K562 (cell line): ENCODE measurements around the gene SMNDC1. TPM values are rescaled to one million over a fixed set of nuclear protein-coding genes. Genes with fewer than 3 reads are reported as not detected.

Source experiments
- ARID1B ChIP-seq: fragments of 450-650 bp; IDR thresholded peaks from 2 replicates; pipeline ENCODE4 v1.6.1; 2016; ENCODE audit warnings: antibody characterized with exemption, mild to moderate bottlenecking, inconsistent platforms
- CBFA2T2 ChIP-seq: fragments of 450-650 bp; conservative IDR thresholded peaks from 2 replicates; pipeline ENCODE4 v1.6.1; 2017; ENCODE audit warnings: mild to moderate bottlenecking
- CBFA2T3 ChIP-seq: fragments of 450-650 bp; IDR thresholded peaks from 2 replicates; pipeline ENCODE4 v1.6.1; 2017
- FOXA3 ChIP-seq, 2 experiments: fragments of 450-650 bp in 1 of 2; sonication (generic) in 1 of 2; formaldehyde crosslinking; IDR thresholded peaks in 1 of 2; conservative IDR thresholded peaks in 1 of 2; 2 replicates each; pipeline versions ENCODE4 v1.4.0 to v1.8.0; 2020 to 2022; ENCODE audit warnings: mild to moderate bottlenecking in 2 of 2, missing genetic modification reagents in 1 of 2
- HNRNPUL1 ChIP-seq: fragments of 200-400 bp; formaldehyde crosslinking; IDR thresholded peaks from 2 replicates; pipeline ENCODE4 v1.6.1; 2017; ENCODE audit warnings: low read length
- LCOR ChIP-seq: sonication (generic); formaldehyde crosslinking; IDR thresholded peaks from 2 replicates; pipeline ENCODE4 v1.8.0; 2022; ENCODE audit warnings: mild to moderate bottlenecking, missing genetic modification reagents
- MAFG ChIP-seq: fragments of 450-650 bp; conservative IDR thresholded peaks from 2 replicates; pipeline ENCODE4 v1.6.1; 2016; ENCODE audit warnings: missing genetic modification characterization, missing compliant biosample characterization
- RB1 ChIP-seq: fragments of 450-650 bp; IDR thresholded peaks from 2 replicates; pipeline ENCODE4 v1.6.1; 2017; ENCODE audit warnings: low read depth, mild to moderate bottlenecking
- TCF3 ChIP-seq: sonication (generic); formaldehyde crosslinking; IDR thresholded peaks from 2 replicates; pipeline ENCODE4 v1.4.0; 2020; ENCODE audit warnings: mild to moderate bottlenecking, missing genetic modification reagents
- U2AF2 ChIP-seq: fragments of 200-400 bp; formaldehyde crosslinking; optimal IDR thresholded peaks from 2 replicates; pipeline ENCODE3; 2017; ENCODE audit warnings: low read depth, mild to moderate bottlenecking, low read length
- ZFP36 ChIP-seq: fragments of 150-350 bp; IDR thresholded peaks from 2 replicates; pipeline ENCODE4 v1.6.1; 2018; ENCODE audit warnings: low read length, low read depth; ENCODE audit not compliant: partially characterized antibody
- ZNF324 ChIP-seq: fragments of 250-450 bp; sonication (Bioruptor Pico); IDR thresholded peaks from 2 replicates; pipeline ENCODE4 v1.4.0; 2020; ENCODE audit warnings: mild to moderate bottlenecking
- ZNF561 ChIP-seq: fragments of 450-650 bp; formaldehyde crosslinking; conservative IDR thresholded peaks from 2 replicates; pipeline ENCODE4 v1.4.0; 2020; ENCODE audit warnings: mild to moderate bottlenecking, moderate library complexity
- ZNF589 ChIP-seq: fragments of 200-800 bp; sonication (Bioruptor generic); IDR thresholded peaks from 2 replicates; pipeline ENCODE4 v1.6.1; 2016; ENCODE audit warnings: low read depth, missing genetic modification characterization, missing compliant biosample characterization
- ZSCAN32 ChIP-seq: fragments of 450-650 bp; formaldehyde crosslinking; IDR thresholded peaks from 2 replicates; pipeline ENCODE4 v1.4.0; 2020; ENCODE audit warnings: mild to moderate bottlenecking, moderate library complexity
- polyA plus RNA-seq, 8 experiments: library from polyadenylated mRNA; depleted of rRNA in 4 of 8; stranded (reverse) in 5 of 8; unstranded in 3 of 8; fragments of >200 nt; fragmentation: Nextera tagmentation in 2 of 8; fragmentation: Illumina TruSeq in 1 of 8; extraction: Ambion mirVana in 2 of 8; extraction: Trizol in 1 of 8; gene quantifications; 2 replicates each; pipeline versions ENCODE4 v1.2.1 to v1.2.3, GENCODE V29; 2011 to 2014; ENCODE audit warnings: inconsistent platforms in 1 of 8, missing spikeins in 1 of 8
- total RNA-seq, 7 experiments: library from RNA; depleted of rRNA in 6 of 7; stranded (reverse); fragments of >200 nt in 6 of 7; fragmentation: Illumina TruSeq in 2 of 7; extraction: Trizol in 2 of 7; gene quantifications; 2 replicates each; pipeline versions ENCODE4 v1.2.1 to v1.2.3, GENCODE V29; 2011 to 2021; ENCODE audit warnings: low replicate concordance in 1 of 7
- TF ChIP-seq, protein P1 (sequence below): fragments of 250-450 bp; sonication (Bioruptor Pico); IDR thresholded peaks from 2 replicates; pipeline ENCODE4 v1.8.0; 2021; ENCODE audit warnings: moderate library complexity, mild to moderate bottlenecking, inconsistent platforms
- TF ChIP-seq, protein P2 (sequence below): fragments of 450-650 bp; conservative IDR thresholded peaks from 2 replicates; pipeline ENCODE4 v1.6.1; 2016; ENCODE audit warnings: missing genetic modification characterization, low read depth, mild to moderate bottlenecking, control low read depth, missing compliant biosample characterization
- TF ChIP-seq, protein P3 (sequence below), 2 experiments: IDR thresholded peaks in 1 of 2; conservative IDR thresholded peaks in 1 of 2; 2 replicates each; pipeline ENCODE4 v1.6.1; 2016; ENCODE audit warnings: low read depth in 2 of 2, mild to moderate bottlenecking in 1 of 2, missing compliant biosample characterization in 1 of 2, missing genetic modification characterization in 1 of 2, moderate library complexity in 1 of 2
- TF ChIP-seq, protein P4 (sequence below): fragments of 150-350 bp; conservative IDR thresholded peaks from 2 replicates; pipeline ENCODE4 v1.6.1; 2014; ENCODE audit warnings: low read length

The SMNDC1 gene
- total and polyA plus RNA-seq, 9 of the 15 experiments (the other 6 are each of a cell fraction or from before 2014, with no cell fraction given) = 6.8 to 35.8 (median 12.3) TPM

DNA sequence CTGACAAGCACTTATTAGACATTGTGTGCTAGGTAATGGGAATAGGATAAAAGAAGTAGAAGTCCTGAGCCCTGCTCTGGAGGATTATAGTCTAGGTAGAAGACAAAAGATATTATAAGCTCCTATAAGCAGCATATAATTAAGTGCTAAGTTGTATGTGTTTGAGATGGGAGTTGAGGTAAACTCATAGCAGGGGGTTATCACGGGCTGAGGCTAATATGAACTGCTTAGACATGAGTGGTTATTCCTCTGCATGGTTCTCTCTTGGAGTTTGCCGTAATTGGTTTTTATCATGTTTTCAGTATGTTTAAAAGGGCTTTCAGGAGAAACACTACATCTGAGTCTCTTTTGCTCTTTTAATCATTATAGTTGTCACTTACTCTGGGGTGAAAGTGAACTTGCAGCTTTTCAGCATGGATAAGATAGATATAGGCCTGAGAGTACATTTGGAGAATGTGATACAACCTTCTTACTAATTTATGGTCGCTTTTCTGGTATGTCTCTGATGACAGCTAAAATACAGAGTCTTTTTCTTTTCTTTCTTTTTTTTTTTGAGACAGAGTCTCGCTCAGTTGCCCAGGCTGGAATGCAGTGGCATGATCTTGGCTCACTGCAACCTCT lies 39.0 kb downstream of the SMNDC1 start (continued):
- TF ChIP-seq, protein P1, sequence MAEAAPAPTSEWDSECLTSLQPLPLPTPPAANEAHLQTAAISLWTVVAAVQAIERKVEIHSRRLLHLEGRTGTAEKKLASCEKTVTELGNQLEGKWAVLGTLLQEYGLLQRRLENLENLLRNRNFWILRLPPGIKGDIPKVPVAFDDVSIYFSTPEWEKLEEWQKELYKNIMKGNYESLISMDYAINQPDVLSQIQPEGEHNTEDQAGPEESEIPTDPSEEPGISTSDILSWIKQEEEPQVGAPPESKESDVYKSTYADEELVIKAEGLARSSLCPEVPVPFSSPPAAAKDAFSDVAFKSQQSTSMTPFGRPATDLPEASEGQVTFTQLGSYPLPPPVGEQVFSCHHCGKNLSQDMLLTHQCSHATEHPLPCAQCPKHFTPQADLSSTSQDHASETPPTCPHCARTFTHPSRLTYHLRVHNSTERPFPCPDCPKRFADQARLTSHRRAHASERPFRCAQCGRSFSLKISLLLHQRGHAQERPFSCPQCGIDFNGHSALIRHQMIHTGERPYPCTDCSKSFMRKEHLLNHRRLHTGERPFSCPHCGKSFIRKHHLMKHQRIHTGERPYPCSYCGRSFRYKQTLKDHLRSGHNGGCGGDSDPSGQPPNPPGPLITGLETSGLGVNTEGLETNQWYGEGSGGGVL (CRISPR knock-in tag) = no peak
- no peak for TF ChIP-seq ZFP36
- no peak for TF ChIP-seq ZSCAN32 (CRISPR knock-in tag)
- no peak for TF ChIP-seq FOXA3 (CRISPR knock-in tag; conservative IDR thresholded peaks at IDR 0.05 in 1 of 2, IDR thresholded peaks at IDR 0.05 in 1 of 2)
- TF ChIP-seq ZNF561 (CRISPR knock-in tag) = no peak
- TF ChIP-seq, protein P2, sequence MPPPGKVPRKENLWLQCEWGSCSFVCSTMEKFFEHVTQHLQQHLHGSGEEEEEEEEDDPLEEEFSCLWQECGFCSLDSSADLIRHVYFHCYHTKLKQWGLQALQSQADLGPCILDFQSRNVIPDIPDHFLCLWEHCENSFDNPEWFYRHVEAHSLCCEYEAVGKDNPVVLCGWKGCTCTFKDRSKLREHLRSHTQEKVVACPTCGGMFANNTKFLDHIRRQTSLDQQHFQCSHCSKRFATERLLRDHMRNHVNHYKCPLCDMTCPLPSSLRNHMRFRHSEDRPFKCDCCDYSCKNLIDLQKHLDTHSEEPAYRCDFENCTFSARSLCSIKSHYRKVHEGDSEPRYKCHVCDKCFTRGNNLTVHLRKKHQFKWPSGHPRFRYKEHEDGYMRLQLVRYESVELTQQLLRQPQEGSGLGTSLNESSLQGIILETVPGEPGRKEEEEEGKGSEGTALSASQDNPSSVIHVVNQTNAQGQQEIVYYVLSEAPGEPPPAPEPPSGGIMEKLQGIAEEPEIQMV (tag) = no peak
- TF ChIP-seq RB1 = no peak
- TF ChIP-seq ZNF324 (CRISPR knock-in tag) = no peak
- TF ChIP-seq, protein P3, sequence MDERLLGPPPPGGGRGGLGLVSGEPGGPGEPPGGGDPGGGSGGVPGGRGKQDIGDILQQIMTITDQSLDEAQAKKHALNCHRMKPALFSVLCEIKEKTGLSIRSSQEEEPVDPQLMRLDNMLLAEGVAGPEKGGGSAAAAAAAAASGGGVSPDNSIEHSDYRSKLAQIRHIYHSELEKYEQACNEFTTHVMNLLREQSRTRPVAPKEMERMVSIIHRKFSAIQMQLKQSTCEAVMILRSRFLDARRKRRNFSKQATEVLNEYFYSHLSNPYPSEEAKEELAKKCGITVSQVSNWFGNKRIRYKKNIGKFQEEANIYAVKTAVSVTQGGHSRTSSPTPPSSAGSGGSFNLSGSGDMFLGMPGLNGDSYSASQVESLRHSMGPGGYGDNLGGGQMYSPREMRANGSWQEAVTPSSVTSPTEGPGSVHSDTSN (CRISPR knock-in tag; IDR thresholded peaks at IDR 0.05; ENCODE audit: low read depth) = no peak
- TF ChIP-seq, protein P3 (tag; conservative IDR thresholded peaks at IDR 0.05; ENCODE audit: low read depth) = 0 out of 2 replicates have a peak, but pooled peaks have one; percentile 23
- TF ChIP-seq, protein P4, sequence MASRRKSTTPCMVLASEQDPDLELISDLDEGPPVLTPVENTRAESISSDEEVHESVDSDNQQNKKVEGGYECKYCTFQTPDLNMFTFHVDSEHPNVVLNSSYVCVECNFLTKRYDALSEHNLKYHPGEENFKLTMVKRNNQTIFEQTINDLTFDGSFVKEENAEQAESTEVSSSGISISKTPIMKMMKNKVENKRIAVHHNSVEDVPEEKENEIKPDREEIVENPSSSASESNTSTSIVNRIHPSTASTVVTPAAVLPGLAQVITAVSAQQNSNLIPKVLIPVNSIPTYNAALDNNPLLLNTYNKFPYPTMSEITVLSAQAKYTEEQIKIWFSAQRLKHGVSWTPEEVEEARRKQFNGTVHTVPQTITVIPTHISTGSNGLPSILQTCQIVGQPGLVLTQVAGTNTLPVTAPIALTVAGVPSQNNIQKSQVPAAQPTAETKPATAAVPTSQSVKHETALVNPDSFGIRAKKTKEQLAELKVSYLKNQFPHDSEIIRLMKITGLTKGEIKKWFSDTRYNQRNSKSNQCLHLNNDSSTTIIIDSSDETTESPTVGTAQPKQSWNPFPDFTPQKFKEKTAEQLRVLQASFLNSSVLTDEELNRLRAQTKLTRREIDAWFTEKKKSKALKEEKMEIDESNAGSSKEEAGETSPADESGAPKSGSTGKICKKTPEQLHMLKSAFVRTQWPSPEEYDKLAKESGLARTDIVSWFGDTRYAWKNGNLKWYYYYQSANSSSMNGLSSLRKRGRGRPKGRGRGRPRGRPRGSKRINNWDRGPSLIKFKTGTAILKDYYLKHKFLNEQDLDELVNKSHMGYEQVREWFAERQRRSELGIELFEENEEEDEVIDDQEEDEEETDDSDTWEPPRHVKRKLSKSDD = no peak
- TF ChIP-seq CBFA2T2 = peak; percentile 41; the same call in 1 of the 2 replicates
- TF ChIP-seq MAFG (tag) = no peak
- TF ChIP-seq LCOR (CRISPR knock-in tag) = no peak
- TF ChIP-seq U2AF2 = no peak
- TF ChIP-seq ZNF589 (CRISPR knock-in tag) = no peak
- peak; percentile 45; the same call in 1 of the 2 replicates for TF ChIP-seq TCF3
- peak; percentile 34; the same call in 1 of the 2 replicates for TF ChIP-seq ARID1B
- peak; percentile 71 for TF ChIP-seq CBFA2T3
- TF ChIP-seq HNRNPUL1 = no peak
